Keratinocyte (primary cell): Measurements from ENCODE around the gene C1orf174. TPM values are rescaled to one million over a fixed set of nuclear protein-coding genes. Genes with fewer than 3 reads are reported as not detected.

Experiments used
- DNase-seq: peaks from one replicate; pipeline ENCODE4 v3.0.0-alpha.2; 2011; ENCODE audit warnings: low read depth, missing footprints, low spot score
- FAIRE-seq: peaks from 2 replicates; lab custom pipeline; 2011; peaks lifted over from hg19 to GRCh38; lab: Jason Lieb, UNC
- H2AFZ ChIP-seq: 2 replicates; pipeline ENCODE4 v1.6.0; 2012; ENCODE audit warnings: low read length, control low read depth, inconsistent platforms; ENCODE audit not compliant: control insufficient read depth
- H3K27ac ChIP-seq: 2 replicates; pipeline ENCODE4 v1.5.1; 2011; ENCODE audit warnings: low read length; ENCODE audit not compliant: control insufficient read depth, insufficient read depth
- H3K27me3 ChIP-seq: 3 replicates; pipeline ENCODE4 v1.6.0; 2011; ENCODE audit warnings: low read length; ENCODE audit not compliant: control insufficient read depth, insufficient read depth; ENCODE audit errors: extremely low read depth
- H3K36me3 ChIP-seq, 2 experiments: 2 replicates in 1 of 2; 3 replicates in 1 of 2; pipeline ENCODE4 v1.5.1; 2011; ENCODE audit warnings: low read length in 2 of 2, mild to moderate bottlenecking in 1 of 2; ENCODE audit not compliant: control insufficient read depth in 2 of 2, insufficient read depth in 2 of 2; ENCODE audit errors: extremely low read depth in 1 of 2
- H3K4me1 ChIP-seq: 3 replicates; pipeline ENCODE4 v1.5.1; 2011; ENCODE audit warnings: low read length; ENCODE audit not compliant: control insufficient read depth, insufficient read depth; ENCODE audit errors: extremely low read depth
- H3K4me2 ChIP-seq: 3 replicates; pipeline ENCODE4 v1.6.0; 2011; ENCODE audit warnings: low read depth, low read length; ENCODE audit not compliant: control insufficient read depth, insufficient read depth; ENCODE audit errors: extremely low read depth
- H3K4me3 ChIP-seq, 3 experiments: fragments of 200-600 bp in 1 of 3; sonication (generic) in 1 of 3; 2 replicates in 2 of 3; 3 replicates in 1 of 3; pipeline ENCODE4 v1.5.1; 2011 to 2016; ENCODE audit warnings: low read length in 3 of 3, mild to moderate bottlenecking in 3 of 3, control low read depth in 2 of 3, inconsistent platforms in 1 of 3, low read depth in 1 of 3, mixed read lengths in 1 of 3, mixed run types in 1 of 3, moderate library complexity in 1 of 3; ENCODE audit not compliant: control insufficient read depth in 2 of 3, insufficient read depth in 2 of 3; ENCODE audit errors: extremely low read depth in 1 of 3
- H3K79me2 ChIP-seq: 2 replicates; pipeline ENCODE4 v1.6.0; 2012; ENCODE audit warnings: low read length; ENCODE audit not compliant: control insufficient read depth, insufficient read depth
- H3K9ac ChIP-seq: 3 replicates; pipeline ENCODE4 v1.6.0; 2011; ENCODE audit warnings: low read length; ENCODE audit not compliant: control insufficient read depth, insufficient read depth; ENCODE audit errors: extremely low read depth
- H3K9me1 ChIP-seq: 3 replicates; pipeline ENCODE4 v1.6.0; 2011; ENCODE audit warnings: low read length; ENCODE audit not compliant: control insufficient read depth, insufficient read depth; ENCODE audit errors: extremely low read depth
- H3K9me3 ChIP-seq: 2 replicates; pipeline ENCODE4 v1.5.1; 2012; ENCODE audit warnings: low read depth, low read length; ENCODE audit not compliant: control insufficient read depth
- H4K20me1 ChIP-seq: 3 replicates; pipeline ENCODE4 v1.6.0; 2011; ENCODE audit warnings: low read length; ENCODE audit not compliant: control insufficient read depth, insufficient read depth; ENCODE audit errors: extremely low read depth
- CTCF ChIP-seq, 3 experiments: IDR thresholded peaks in 1 of 3; conservative IDR thresholded peaks in 1 of 3; optimal IDR thresholded peaks in 1 of 3; 2 replicates in 2 of 3; 3 replicates in 1 of 3; pipeline versions ENCODE3 to v1.5.1; 2011; ENCODE audit warnings: low read length in 3 of 3, mild to moderate bottlenecking in 3 of 3, moderate library complexity in 2 of 3, control low read depth in 1 of 3, inconsistent platforms in 1 of 3; ENCODE audit not compliant: insufficient read depth in 2 of 3; ENCODE audit errors: extremely low read depth in 1 of 3
- EZH2 ChIP-seq: IDR thresholded peaks from one replicate; pipeline ENCODE4 v1.6.1; 2012; ENCODE audit warnings: inconsistent platforms, mild to moderate bottlenecking, low read length, moderate library complexity
- dilution Hi-C: fragments of 300-500 bp; cut with MboI; formaldehyde crosslinking; loops from one replicate; pipeline ENCODE4 v1.7.0; 2020; ENCODE audit warnings: low sequenced_read_pairs; ENCODE audit not compliant: extremely low pct_ligation_motif_present
- polyA plus RNA-seq, 5 experiments: library from polyadenylated mRNA; depleted of rRNA in 3 of 5; stranded (reverse) in 3 of 5; stranded (forward) in 1 of 5; unstranded in 1 of 5; fragments of >200 nt; gene quantifications; 1 replicate in 1 of 5; 2 replicates in 3 of 5; 3 replicates in 1 of 5; pipeline versions ENCODE4 v1.2.1 to v1.2.3, GENCODE V29; 2011 to 2012; ENCODE audit warnings: missing spikeins in 2 of 5, low read depth in 1 of 5, low replicate concordance in 1 of 5

The C1orf174 gene
- polyA plus RNA-seq, 1 donor (not counting 4 experiments of a cell fraction or from before 2014, with no cell fraction given) = 26.8 TPM

GRCh38 chr1:3902111-3902511 is 2.0 kb upstream of the C1orf174 start:
- FAIRE-seq = no peak
- no peak for DNase-seq

GRCh38 chr1:3900969-3901529 is 977 bp upstream of the C1orf174 start:
- no peak for TF ChIP-seq CTCF (optimal IDR thresholded peaks at IDR 0.05 in 1 of 3, IDR thresholded peaks at IDR 0.05 in 1 of 3, conservative IDR thresholded peaks at IDR 0.05 in 1 of 3; ENCODE audit: extremely low read depth in 1 of 3, insufficient read depth in 2 of 3, low read length in 3 of 3)
- no peak for TF ChIP-seq EZH2
- Histone ChIP-seq H3K9me3 (no peaks in the 10 kb centered on the region), H3K4me1 (peaks cover 3% of the 10 kb centered on the region), H3K9me1 (no peaks in the 10 kb centered on the region), H2AFZ (peak overlapping the region; percentile 97), H3K4me3 (peak overlapping the region; percentile 66 to 97 (median 73)), H3K79me2 (peaks cover 40% of the 10 kb centered on the region), H4K20me1 (peaks cover 4% of the 10 kb centered on the region), H3K4me2 (peak overlapping the region; percentile 63), H3K27me3 (no peaks in the 10 kb centered on the region), H3K27ac (peak overlapping the region; percentile 84), H3K36me3 (no peaks in the 10 kb centered on the region), H3K9ac (peak overlapping the region; percentile 86)
- FAIRE-seq (peak; percentile 62), DNase-seq (peak; percentile 75)
- dilution Hi-C loops = no loop called here

More at GRCh38 chr1:3902111-3902511, 2.0 kb upstream of the C1orf174 start:
- Histone ChIP-seq H3K4me1 (peaks cover 3% of the 10 kb centered on the region), H3K9ac (no peak overlapping the region), H3K4me3 (no peak overlapping the region), H2AFZ (no peak overlapping the region), H3K36me3 (no peaks in the 10 kb centered on the region), H3K9me3 (no peaks in the 10 kb centered on the region), H4K20me1 (no peaks in the 10 kb centered on the region), H3K4me2 (no peak overlapping the region), H3K27me3 (no peaks in the 10 kb centered on the region), H3K27ac (no peak overlapping the region), H3K9me1 (no peaks in the 10 kb centered on the region), H3K79me2 (peaks cover 29% of the 10 kb centered on the region)
- dilution Hi-C loops = no loop called here
- TF ChIP-seq CTCF (optimal IDR thresholded peaks at IDR 0.05 in 1 of 3, IDR thresholded peaks at IDR 0.05 in 1 of 3, conservative IDR thresholded peaks at IDR 0.05 in 1 of 3; ENCODE audit: extremely low read depth in 1 of 3, insufficient read depth in 2 of 3, low read length in 3 of 3) (no peak), EZH2 (no peak)
